ENCODE measurements around the gene PRTG.
"Not testable (repeated sequence)": the region's sequence is repeated elsewhere in the genome, so short reads cannot be mapped to it uniquely, and the experiment has no call there.

DNA sequence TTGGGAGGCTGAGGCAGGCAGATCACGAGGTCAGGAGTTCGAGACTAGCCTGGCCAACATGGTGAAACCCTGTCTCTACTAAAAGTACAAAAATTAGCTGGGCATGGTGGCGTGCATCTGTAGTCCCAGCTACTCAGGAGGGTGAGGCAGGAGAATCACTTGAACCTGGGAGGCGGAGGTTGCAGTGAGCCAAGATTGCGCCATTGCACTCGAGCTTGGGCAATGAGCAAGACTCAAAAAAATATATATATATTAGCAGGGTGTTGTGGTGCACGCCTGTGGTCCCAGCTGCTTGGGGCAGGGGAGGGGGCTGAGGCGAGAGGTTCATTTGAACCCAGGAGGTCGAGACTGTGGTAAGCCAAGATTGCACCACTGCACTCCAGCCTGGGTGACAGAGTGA, 42.6 kb upstream of the PRTG start:
- not testable (repeated sequence) for TF ChIP-seq POLR2AphosphoS5 (IDR thresholded peaks at IDR 0.05; ENCODE audit: insufficient read depth, low read depth, low read length)
- TF ChIP-seq, protein P1, sequence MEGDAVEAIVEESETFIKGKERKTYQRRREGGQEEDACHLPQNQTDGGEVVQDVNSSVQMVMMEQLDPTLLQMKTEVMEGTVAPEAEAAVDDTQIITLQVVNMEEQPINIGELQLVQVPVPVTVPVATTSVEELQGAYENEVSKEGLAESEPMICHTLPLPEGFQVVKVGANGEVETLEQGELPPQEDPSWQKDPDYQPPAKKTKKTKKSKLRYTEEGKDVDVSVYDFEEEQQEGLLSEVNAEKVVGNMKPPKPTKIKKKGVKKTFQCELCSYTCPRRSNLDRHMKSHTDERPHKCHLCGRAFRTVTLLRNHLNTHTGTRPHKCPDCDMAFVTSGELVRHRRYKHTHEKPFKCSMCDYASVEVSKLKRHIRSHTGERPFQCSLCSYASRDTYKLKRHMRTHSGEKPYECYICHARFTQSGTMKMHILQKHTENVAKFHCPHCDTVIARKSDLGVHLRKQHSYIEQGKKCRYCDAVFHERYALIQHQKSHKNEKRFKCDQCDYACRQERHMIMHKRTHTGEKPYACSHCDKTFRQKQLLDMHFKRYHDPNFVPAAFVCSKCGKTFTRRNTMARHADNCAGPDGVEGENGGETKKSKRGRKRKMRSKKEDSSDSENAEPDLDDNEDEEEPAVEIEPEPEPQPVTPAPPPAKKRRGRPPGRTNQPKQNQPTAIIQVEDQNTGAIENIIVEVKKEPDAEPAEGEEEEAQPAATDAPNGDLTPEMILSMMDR (IDR thresholded peaks at IDR 0.05; ENCODE audit: extremely low read depth in 1 of 2, insufficient read depth in 1 of 2, low read depth in 1 of 2, low read length in 2 of 2) = not testable (repeated sequence)

Data from endothelial cell of umbilical vein (primary cell).